NCI-H460 (cell line): ENCODE results near the gene GALNTL6. TPM values are rescaled to one million over a fixed set of nuclear protein-coding genes. Genes with fewer than 3 reads are reported as not detected.

Experiments
- DNase-seq: peaks from one replicate; pipeline ENCODE4 v3.0.0-alpha.2; 2016; ENCODE audit warnings: low read depth; ENCODE audit errors: extremely low read depth
- total RNA-seq: library from RNA; depleted of rRNA; stranded (reverse); fragments of >200 nt; shearing (Covaris generic); gene quantifications from 2 replicates; pipeline ENCODE4 v1.2.3, GENCODE V29; 2014

Gene GALNTL6
- total RNA-seq, 1 experiment from 2014 or later, result 0.57 TPM

- DNase-seq, result no peak
These were observed 1274.9 kb downstream of the GALNTL6 start for GRCh38 chr4:173088144-173088543.
